NCI-H1930 (cell line): ENCODE data around the gene RER1.

Experiments used
- DNase-seq, 2 experiments: peaks; one replicate each; lab custom pipeline; 2025; lab: John Stamatoyannopoulos, UW

RER1 gene

GRCh38 chr1:2389644-2390043 lies 2.0 kb upstream of the RER1 start:
- no peak for DNase-seq

GRCh38 chr1:2391931-2392509 lies 379 bp downstream of the RER1 start:
- no peak for DNase-seq

- DNase-seq = no peak
These were observed 1.0 kb downstream of the RER1 start for GRCh38 chr1:2392686-2393085.

- DNase-seq = no peak
These were observed 1.8 kb downstream of the RER1 start for GRCh38 chr1:2393471-2393877.

- DNase-seq = no peak
These were observed 2.6 kb downstream of the RER1 start for GRCh38 chr1:2394220-2394619.

GRCh38 chr1:2394761-2395160 lies 3.1 kb downstream of the RER1 start:
- no peak for DNase-seq

GRCh38 chr1:2395245-2395644 lies 3.6 kb downstream of the RER1 start:
- DNase-seq = no peak

- DNase-seq = no peak
These were observed 4.4 kb downstream of the RER1 start for GRCh38 chr1:2396059-2396458.

- no peak for DNase-seq
These were observed 4.8 kb downstream of the RER1 start for GRCh38 chr1:2396476-2396875.

- DNase-seq = no peak
These were observed 5.5 kb downstream of the RER1 start for GRCh38 chr1:2397007-2397679.

GRCh38 chr1:2398871-2399270 lies 7.2 kb downstream of the RER1 start:
- no peak for DNase-seq

GRCh38 chr1:2399890-2400575 lies 8.4 kb downstream of the RER1 start:
- no peak for DNase-seq

GRCh38 chr1:2400576-2400909 lies 8.9 kb downstream of the RER1 start:
- no peak for DNase-seq

- DNase-seq = no peak
These were observed 9.5 kb downstream of the RER1 start for GRCh38 chr1:2400950-2401649.

GRCh38 chr1:2402420-2402819 lies 10.8 kb downstream of the RER1 start:
- DNase-seq = no peak

- DNase-seq = no peak
These were observed 11.6 kb downstream of the RER1 start for GRCh38 chr1:2403273-2403672.

GRCh38 chr1:2404142-2404889 lies 12.7 kb downstream of the RER1 start:
- no peak for DNase-seq

- DNase-seq = no peak
These were observed 13.4 kb downstream of the RER1 start for GRCh38 chr1:2404890-2405511.

- no peak for DNase-seq
These were observed 14.1 kb downstream of the RER1 start for GRCh38 chr1:2405588-2406295.

- DNase-seq = no peak
These were observed 14.9 kb downstream of the RER1 start for GRCh38 chr1:2406451-2407041.
